ENCODE measurements around the gene PIGX. TPM values are rescaled to one million over a fixed set of nuclear protein-coding genes. Genes with fewer than 3 reads are reported as not detected.

The PIGX gene
- total and polyA plus RNA-seq, 2 experiments from 2014 or later: 13.0 to 14.5 TPM

DNA sequence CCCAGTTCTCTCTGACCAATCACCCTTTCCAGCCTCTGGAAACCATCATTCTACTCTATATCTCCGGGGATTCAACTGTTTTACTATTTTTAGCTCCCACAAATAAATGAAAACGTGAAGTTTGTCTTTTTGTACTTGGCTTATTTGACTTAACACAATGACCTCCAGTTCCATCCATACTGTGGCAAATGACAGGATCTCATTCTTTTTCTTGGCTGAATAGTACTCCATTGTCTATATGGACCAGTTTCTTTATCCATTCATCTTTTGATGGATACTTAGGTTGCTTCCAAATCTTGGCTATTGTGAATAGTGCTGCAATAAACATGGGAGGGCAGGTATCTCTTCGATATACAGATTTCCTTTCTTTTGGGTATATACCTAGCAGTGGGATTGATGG, 38.5 kb upstream of the PIGX start (continued):
- TF ChIP-seq ZNF462 (CRISPR knock-in tag; IDR thresholded peaks at IDR 0.05) (no peak), EZH2 (IDR thresholded peaks at IDR 0.05; ENCODE audit: low read depth, unreplicated experiment) (no peak), STAT1 (IDR thresholded peaks at IDR 0.05; ENCODE audit: unreplicated experiment) (no peak), POLR2AphosphoS5 (IDR thresholded peaks at IDR 0.05; ENCODE audit: low read depth) (no peak), ETS1 (IDR thresholded peaks at IDR 0.05) (no peak), ZNF114 (CRISPR knock-in tag; IDR thresholded peaks at IDR 0.05) (no peak), JUNB (IDR thresholded peaks at IDR 0.05; ENCODE audit: unreplicated experiment) (no peak)
- TF ChIP-seq, protein P1, sequence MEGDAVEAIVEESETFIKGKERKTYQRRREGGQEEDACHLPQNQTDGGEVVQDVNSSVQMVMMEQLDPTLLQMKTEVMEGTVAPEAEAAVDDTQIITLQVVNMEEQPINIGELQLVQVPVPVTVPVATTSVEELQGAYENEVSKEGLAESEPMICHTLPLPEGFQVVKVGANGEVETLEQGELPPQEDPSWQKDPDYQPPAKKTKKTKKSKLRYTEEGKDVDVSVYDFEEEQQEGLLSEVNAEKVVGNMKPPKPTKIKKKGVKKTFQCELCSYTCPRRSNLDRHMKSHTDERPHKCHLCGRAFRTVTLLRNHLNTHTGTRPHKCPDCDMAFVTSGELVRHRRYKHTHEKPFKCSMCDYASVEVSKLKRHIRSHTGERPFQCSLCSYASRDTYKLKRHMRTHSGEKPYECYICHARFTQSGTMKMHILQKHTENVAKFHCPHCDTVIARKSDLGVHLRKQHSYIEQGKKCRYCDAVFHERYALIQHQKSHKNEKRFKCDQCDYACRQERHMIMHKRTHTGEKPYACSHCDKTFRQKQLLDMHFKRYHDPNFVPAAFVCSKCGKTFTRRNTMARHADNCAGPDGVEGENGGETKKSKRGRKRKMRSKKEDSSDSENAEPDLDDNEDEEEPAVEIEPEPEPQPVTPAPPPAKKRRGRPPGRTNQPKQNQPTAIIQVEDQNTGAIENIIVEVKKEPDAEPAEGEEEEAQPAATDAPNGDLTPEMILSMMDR (conservative IDR thresholded peaks at IDR 0.05; ENCODE audit: low read depth in 2 of 2): no peak
- TF ChIP-seq, protein P2, sequence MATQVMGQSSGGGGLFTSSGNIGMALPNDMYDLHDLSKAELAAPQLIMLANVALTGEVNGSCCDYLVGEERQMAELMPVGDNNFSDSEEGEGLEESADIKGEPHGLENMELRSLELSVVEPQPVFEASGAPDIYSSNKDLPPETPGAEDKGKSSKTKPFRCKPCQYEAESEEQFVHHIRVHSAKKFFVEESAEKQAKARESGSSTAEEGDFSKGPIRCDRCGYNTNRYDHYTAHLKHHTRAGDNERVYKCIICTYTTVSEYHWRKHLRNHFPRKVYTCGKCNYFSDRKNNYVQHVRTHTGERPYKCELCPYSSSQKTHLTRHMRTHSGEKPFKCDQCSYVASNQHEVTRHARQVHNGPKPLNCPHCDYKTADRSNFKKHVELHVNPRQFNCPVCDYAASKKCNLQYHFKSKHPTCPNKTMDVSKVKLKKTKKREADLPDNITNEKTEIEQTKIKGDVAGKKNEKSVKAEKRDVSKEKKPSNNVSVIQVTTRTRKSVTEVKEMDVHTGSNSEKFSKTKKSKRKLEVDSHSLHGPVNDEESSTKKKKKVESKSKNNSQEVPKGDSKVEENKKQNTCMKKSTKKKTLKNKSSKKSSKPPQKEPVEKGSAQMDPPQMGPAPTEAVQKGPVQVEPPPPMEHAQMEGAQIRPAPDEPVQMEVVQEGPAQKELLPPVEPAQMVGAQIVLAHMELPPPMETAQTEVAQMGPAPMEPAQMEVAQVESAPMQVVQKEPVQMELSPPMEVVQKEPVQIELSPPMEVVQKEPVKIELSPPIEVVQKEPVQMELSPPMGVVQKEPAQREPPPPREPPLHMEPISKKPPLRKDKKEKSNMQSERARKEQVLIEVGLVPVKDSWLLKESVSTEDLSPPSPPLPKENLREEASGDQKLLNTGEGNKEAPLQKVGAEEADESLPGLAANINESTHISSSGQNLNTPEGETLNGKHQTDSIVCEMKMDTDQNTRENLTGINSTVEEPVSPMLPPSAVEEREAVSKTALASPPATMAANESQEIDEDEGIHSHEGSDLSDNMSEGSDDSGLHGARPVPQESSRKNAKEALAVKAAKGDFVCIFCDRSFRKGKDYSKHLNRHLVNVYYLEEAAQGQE (IDR thresholded peaks at IDR 0.05; ENCODE audit: unreplicated experiment): no peak
